CD8-positive, alpha-beta memory T cell (primary cell): ENCODE results near the gene NUDCD2. TPM values are rescaled to one million over a fixed set of nuclear protein-coding genes. Genes with fewer than 3 reads are reported as not detected.
A peak's percentile ranks its signal among the peaks of the same experiment; 100 is the strongest.

Source experiments
- CTCF ChIA-PET: fragments of 350-600 bp; sonication (Branson Sonifier 250); formaldehyde crosslinking; loops from one replicate; lab custom pipeline; 2021; ENCODE audit warnings: antibody characterized with exemption; lab: Charles Lee
- POLR2A ChIA-PET: fragments of 350-600 bp; sonication (Branson Sonifier 250); formaldehyde crosslinking; loops from one replicate; lab custom pipeline; 2021; ENCODE audit warnings: antibody characterized with exemption; lab: Charles Lee
- DNase-seq, 5 donors: peaks; one replicate each; pipeline versions ENCODE4 v3.0.0 to v3.0.0-alpha.2; 2020 to 2022; ENCODE audit warnings: mixed read lengths in 1 of 5
- H3K27ac ChIP-seq: one replicate; pipeline ENCODE4 v1.7.0; 2013; ENCODE audit warnings: low read depth, mild to moderate bottlenecking, low read length, moderate library complexity
- H3K27me3 ChIP-seq: 2 replicates; pipeline ENCODE4 v1.7.0; 2013; ENCODE audit warnings: low read length, mild to moderate bottlenecking; ENCODE audit not compliant: insufficient read depth, poor library complexity, severe bottlenecking
- H3K36me3 ChIP-seq: 2 replicates; pipeline ENCODE4 v1.7.0; 2013; ENCODE audit warnings: mild to moderate bottlenecking, low read length, moderate library complexity; ENCODE audit not compliant: insufficient read depth
- H3K4me1 ChIP-seq: 2 replicates; pipeline ENCODE4 v1.7.0; 2013; ENCODE audit warnings: mild to moderate bottlenecking, low read length, moderate library complexity; ENCODE audit not compliant: insufficient read depth
- H3K4me3 ChIP-seq: 2 replicates; pipeline ENCODE4 v1.7.0; 2013; ENCODE audit warnings: mild to moderate bottlenecking, low read length
- H3K9me3 ChIP-seq: 2 replicates; pipeline ENCODE4 v1.7.0; 2013; ENCODE audit warnings: mild to moderate bottlenecking, low read length
- H3K27ac Mint-ChIP-seq, 8 donors: one replicate each; pipeline ENCODE4 v1.8.0; 2020 to 2021; ENCODE audit warnings: mixed read lengths in 8 of 8, mild to moderate bottlenecking in 6 of 8, inconsistent platforms in 3 of 8, moderate library complexity in 3 of 8
- H3K27me3 Mint-ChIP-seq, 2 donors: one replicate each; pipeline ENCODE4 v1.8.0; 2020 to 2021; ENCODE audit warnings: mixed read lengths in 2 of 2, mild to moderate bottlenecking in 1 of 2, moderate library complexity in 1 of 2
- H3K36me3 Mint-ChIP-seq, 3 donors: one replicate each; pipeline ENCODE4 v1.8.0; 2020 to 2021; ENCODE audit warnings: mixed read lengths in 3 of 3, inconsistent platforms in 1 of 3, mild to moderate bottlenecking in 1 of 3
- H3K4me1 Mint-ChIP-seq, 3 donors: one replicate each; pipeline ENCODE4 v1.8.0; 2020 to 2021; ENCODE audit warnings: mixed read lengths in 3 of 3, inconsistent platforms in 1 of 3, mild to moderate bottlenecking in 1 of 3
- H3K4me3 Mint-ChIP-seq, 7 donors: one replicate each; pipeline ENCODE4 v1.8.0; 2020 to 2021; ENCODE audit warnings: mixed read lengths in 7 of 7, mild to moderate bottlenecking in 6 of 7, moderate library complexity in 4 of 7, inconsistent platforms in 2 of 7
- H3K9me3 Mint-ChIP-seq, 5 donors: one replicate each; pipeline ENCODE4 v1.8.0; 2020 to 2022; ENCODE audit warnings: mixed read lengths in 5 of 5, mild to moderate bottlenecking in 3 of 5, moderate library complexity in 2 of 5, inconsistent platforms in 1 of 5
- polyA plus RNA-seq: library from polyadenylated mRNA; unstranded; fragments of 300-500 nt; fragmentation: Illumina TruSeq; gene quantifications from one replicate; pipeline ENCODE4 v1.2.3, GENCODE V29; 2021
- total RNA-seq, 2 experiments: library from RNA; stranded (reverse); gene quantifications; one replicate each; pipeline ENCODE4 v1.2.3, GENCODE V29; 2021

NUDCD2 gene
- total and polyA plus RNA-seq, 3 experiments from 2014 or later, result 31.3 to 52.5 (median 36.2) TPM

DNA sequence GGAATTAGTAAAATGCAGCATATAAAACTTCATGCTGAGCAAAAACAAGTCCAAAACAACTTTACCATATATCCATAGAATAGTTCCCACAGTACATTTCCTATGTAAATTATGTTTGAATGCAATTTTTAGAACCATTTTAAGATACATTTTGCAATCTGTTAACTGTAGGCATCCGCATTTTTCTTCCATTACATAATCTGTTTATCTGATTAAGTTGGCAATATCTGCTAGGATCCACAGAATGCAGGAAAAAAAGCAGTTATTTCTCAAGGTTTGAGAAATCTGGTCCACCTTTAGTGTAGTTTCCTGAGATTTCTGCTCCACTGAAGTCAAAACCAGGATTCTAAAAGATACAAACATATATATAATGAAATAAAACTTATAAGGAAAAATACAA is 6.2 kb downstream of the NUDCD2 start:
- H3K27me3 Mint-ChIP-seq, result no peaks in the 10 kb centered on the region
- H3K4me1 Mint-ChIP-seq, result peaks cover 15 to 37% (median 36%) of the 10 kb centered on the region in 3 donors
- DNase-seq, result no peak
- no peak overlapping the region for H3K4me3 ChIP-seq
- no peaks in the 10 kb centered on the region for H3K27me3 ChIP-seq
- CTCF ChIA-PET, result no interaction called here
- H3K27ac Mint-ChIP-seq, result no peak overlapping the region
- peaks cover 4 to 52% (median 13%) of the 10 kb centered on the region in 3 donors for H3K36me3 Mint-ChIP-seq
- H3K4me1 ChIP-seq, result peaks cover 4% of the 10 kb centered on the region
- no peak overlapping the region for H3K27ac ChIP-seq
- POLR2A ChIA-PET, result no interaction called here
- no peaks in the 10 kb centered on the region for H3K9me3 Mint-ChIP-seq
- H3K4me3 Mint-ChIP-seq, result no peak overlapping the region
- peaks cover 4% of the 10 kb centered on the region for H3K36me3 ChIP-seq
- H3K9me3 ChIP-seq, result no peaks in the 10 kb centered on the region

DNA sequence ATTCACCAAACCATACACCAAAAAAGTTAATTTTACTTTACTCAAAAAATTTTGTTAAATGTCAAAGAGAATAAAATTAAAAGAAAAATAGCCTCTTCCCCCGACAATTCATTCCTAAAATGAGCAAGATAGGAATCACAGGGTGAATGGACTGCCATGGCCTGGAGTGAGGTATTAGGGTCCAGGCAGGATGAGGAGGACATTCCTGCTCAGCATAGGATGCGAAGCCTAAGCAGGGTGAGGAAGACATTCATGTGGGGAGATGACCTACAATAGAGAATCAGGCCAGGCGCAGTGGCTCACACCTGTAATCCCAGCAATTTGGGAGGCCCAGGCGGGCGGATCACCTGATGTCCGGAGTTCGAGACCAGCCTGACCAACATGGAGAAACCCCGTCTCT is 8.4 kb downstream of the NUDCD2 start:
- H3K4me1 ChIP-seq, result no peaks in the 10 kb centered on the region
- Mint-ChIP-seq H3K4me1 (peaks cover 9 to 36% (median 20%) of the 10 kb centered on the region in 3 donors), H3K27me3 (no peaks in the 10 kb centered on the region), H3K27ac (peak overlapping the region in 2 of 8 donors; percentile 1 to 17), H3K9me3 (no peaks in the 10 kb centered on the region), H3K36me3 (peaks cover 4 to 68% (median 21%) of the 10 kb centered on the region in 3 donors), H3K4me3 (no peak overlapping the region)
- peaks cover 8% of the 10 kb centered on the region for H3K36me3 ChIP-seq
- ChIA-PET POLR2A (no interaction called here), CTCF (no interaction called here)
- H3K27me3 ChIP-seq, result no peaks in the 10 kb centered on the region
- H3K4me3 ChIP-seq, result no peak overlapping the region
- H3K9me3 ChIP-seq, result no peaks in the 10 kb centered on the region
- H3K27ac ChIP-seq, result no peak overlapping the region
- no peak for DNase-seq

DNA sequence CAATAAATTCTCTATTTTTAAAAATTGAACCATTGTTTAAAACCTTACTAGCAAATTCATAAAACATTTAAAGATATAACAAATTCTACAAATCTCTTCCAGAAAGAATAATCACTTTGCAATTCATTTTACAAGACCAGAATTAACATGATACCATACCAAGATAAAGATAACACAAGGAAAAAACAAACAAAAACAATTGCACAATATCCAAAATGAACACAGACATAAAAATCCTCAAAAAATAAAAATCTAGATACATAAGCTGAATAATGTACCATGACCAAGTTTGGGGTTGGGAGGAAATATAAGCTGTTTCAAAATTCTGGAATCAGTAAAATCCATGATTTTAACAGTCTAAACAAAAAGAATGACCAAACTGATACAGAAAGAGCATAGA is 11.4 kb downstream of the NUDCD2 start:
- peaks cover 17% of the 10 kb centered on the region for H3K36me3 ChIP-seq
- Mint-ChIP-seq H3K4me3 (no peak overlapping the region), H3K27me3 (no peaks in the 10 kb centered on the region), H3K4me1 (peaks cover 2 to 18% (median 14%) of the 10 kb centered on the region in 3 donors), H3K9me3 (no peaks in the 10 kb centered on the region), H3K27ac (peak overlapping the region in 7 of 8 donors; percentile 14 to 52 (median 23)), H3K36me3 (peaks cover 0 to 70% (median 16%) of the 10 kb centered on the region in 3 donors)
- H3K27ac ChIP-seq, result no peak overlapping the region
- no peak for DNase-seq
- ChIA-PET POLR2A (no interaction called here), CTCF (interaction anchor here (0.9 to 1.5 kb wide), 2 partner anchors 11 to 12 kb away, joined by 3 read pairs; partner anchors contain the start of genes CCNG1 and HMMR)
- no peak overlapping the region for H3K4me3 ChIP-seq
- no peaks in the 10 kb centered on the region for H3K27me3 ChIP-seq
- H3K4me1 ChIP-seq, result no peaks in the 10 kb centered on the region
- no peaks in the 10 kb centered on the region for H3K9me3 ChIP-seq

DNA sequence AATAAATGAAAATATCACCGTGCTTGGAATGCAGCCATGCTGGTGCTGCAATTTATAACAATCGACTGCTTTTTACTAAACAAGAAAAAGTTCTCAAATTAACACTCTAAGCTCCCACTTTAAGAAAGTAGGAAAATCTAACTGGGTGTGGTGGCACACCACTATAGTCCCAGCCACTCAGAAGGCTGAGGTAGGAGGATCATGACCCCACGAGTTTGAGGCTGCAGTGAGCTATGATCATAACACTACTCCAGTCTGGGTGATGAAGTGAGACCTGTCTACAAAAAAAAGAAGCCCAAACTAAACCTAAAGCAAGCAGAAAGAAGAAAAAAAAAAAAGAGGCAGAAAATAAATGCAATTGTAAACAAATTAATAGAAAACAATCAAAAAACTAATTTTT is 12.0 kb downstream of the NUDCD2 start:
- no peak for DNase-seq
- Histone ChIP-seq H3K36me3 (peaks cover 20% of the 10 kb centered on the region), H3K27ac (no peak overlapping the region), H3K4me3 (no peak overlapping the region), H3K27me3 (no peaks in the 10 kb centered on the region), H3K4me1 (no peaks in the 10 kb centered on the region), H3K9me3 (no peaks in the 10 kb centered on the region)
- Mint-ChIP-seq H3K4me3 (no peak overlapping the region), H3K9me3 (no peaks in the 10 kb centered on the region), H3K27me3 (no peaks in the 10 kb centered on the region), H3K36me3 (peaks cover 0 to 74% (median 16%) of the 10 kb centered on the region in 3 donors), H3K27ac (peak overlapping the region in 3 of 8 donors; percentile 23 to 83 (median 52)), H3K4me1 (peaks cover 2 to 18% (median 16%) of the 10 kb centered on the region in 3 donors)
- ChIA-PET CTCF (interaction anchor here (0.8 kb wide), 1 partner anchor 57 kb away, joined by 3 read pairs; no protein-coding TSS in a partner anchor), POLR2A (no interaction called here)

DNA sequence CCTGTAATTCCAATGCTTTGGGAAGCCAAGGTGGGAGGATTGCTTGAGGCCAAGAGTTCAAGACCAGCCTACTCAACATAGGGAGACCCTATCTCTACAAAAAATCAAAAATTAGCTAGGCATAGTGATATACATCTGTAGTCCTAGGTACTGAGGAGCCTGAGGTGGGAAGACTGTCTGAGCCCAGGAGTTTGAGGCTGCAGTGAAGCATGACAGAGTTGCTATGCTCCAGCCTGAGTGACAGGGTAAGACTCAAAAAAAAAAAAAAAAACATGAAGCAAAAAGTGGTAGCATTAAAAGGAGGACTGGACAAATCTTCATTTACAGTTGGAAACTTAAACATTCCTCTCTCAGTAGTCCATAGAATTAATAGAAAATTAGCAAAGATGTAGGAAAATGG is 12.7 kb downstream of the NUDCD2 start:
- H3K4me1 ChIP-seq, result no peaks in the 10 kb centered on the region
- H3K9me3 ChIP-seq, result no peaks in the 10 kb centered on the region
- POLR2A ChIA-PET, result no interaction called here
- no peak overlapping the region for H3K27ac ChIP-seq
- CTCF ChIA-PET, result interaction anchor here (0.8 kb wide), 1 partner anchor 57 kb away, joined by 3 read pairs; no protein-coding TSS in a partner anchor
- H3K27me3 ChIP-seq, result no peaks in the 10 kb centered on the region
- H3K4me3 Mint-ChIP-seq, result no peak overlapping the region
- peaks cover 2 to 22% (median 16%) of the 10 kb centered on the region in 3 donors for H3K4me1 Mint-ChIP-seq
- H3K9me3 Mint-ChIP-seq, result no peaks in the 10 kb centered on the region
- DNase-seq, result no peak
- peaks cover 20% of the 10 kb centered on the region for H3K36me3 ChIP-seq
- peaks cover 0 to 75% (median 15%) of the 10 kb centered on the region in 3 donors for H3K36me3 Mint-ChIP-seq
- H3K4me3 ChIP-seq, result no peak overlapping the region
- peak overlapping the region in 3 of 8 donors; percentile 18 to 72 (median 71) for H3K27ac Mint-ChIP-seq
- no peaks in the 10 kb centered on the region for H3K27me3 Mint-ChIP-seq

GRCh38 chr5:163445345-163445744 is 14.6 kb downstream of the NUDCD2 start:
- no peak overlapping the region for H3K4me3 ChIP-seq
- H3K27ac ChIP-seq, result no peak overlapping the region
- Mint-ChIP-seq H3K27me3 (no peaks in the 10 kb centered on the region), H3K4me3 (no peak overlapping the region), H3K4me1 (peaks cover 11 to 37% (median 29%) of the 10 kb centered on the region in 3 donors), H3K36me3 (peaks cover 0 to 82% (median 20%) of the 10 kb centered on the region in 3 donors), H3K9me3 (no peaks in the 10 kb centered on the region), H3K27ac (no peak overlapping the region)
- no peaks in the 10 kb centered on the region for H3K27me3 ChIP-seq
- H3K4me1 ChIP-seq, result peaks cover 5% of the 10 kb centered on the region
- no peak for DNase-seq
- POLR2A ChIA-PET, result no interaction called here
- CTCF ChIA-PET, result no interaction called here
- H3K36me3 ChIP-seq, result peaks cover 20% of the 10 kb centered on the region
- H3K9me3 ChIP-seq, result no peaks in the 10 kb centered on the region

- H3K27me3 Mint-ChIP-seq, result no peaks in the 10 kb centered on the region
- H3K9me3 Mint-ChIP-seq, result no peaks in the 10 kb centered on the region
- peaks cover 10% of the 10 kb centered on the region for H3K4me1 ChIP-seq
- H3K4me3 ChIP-seq, result no peak overlapping the region
- no peaks in the 10 kb centered on the region for H3K9me3 ChIP-seq
- peaks cover 20% of the 10 kb centered on the region for H3K36me3 ChIP-seq
- peak overlapping the region in 1 of 7 donors; percentile 50 for H3K4me3 Mint-ChIP-seq
- H3K4me1 Mint-ChIP-seq, result peaks cover 18 to 45% (median 37%) of the 10 kb centered on the region in 3 donors
- ChIA-PET CTCF (interaction anchor here (2.7 kb wide), 1 partner anchor 15 kb away, joined by 7 read pairs; the partner anchor contains the start of genes HMMR and NUDCD2), POLR2A (no interaction called here)
- peak overlapping the region in 2 of 8 donors; percentile 54 to 73 for H3K27ac Mint-ChIP-seq
- no peak for DNase-seq
- H3K27ac ChIP-seq, result no peak overlapping the region
- no peaks in the 10 kb centered on the region for H3K27me3 ChIP-seq
- peaks cover 0 to 85% (median 20%) of the 10 kb centered on the region in 3 donors for H3K36me3 Mint-ChIP-seq
These were observed 15.4 kb downstream of the NUDCD2 start for GRCh38 chr5:163444526-163444925.

DNA sequence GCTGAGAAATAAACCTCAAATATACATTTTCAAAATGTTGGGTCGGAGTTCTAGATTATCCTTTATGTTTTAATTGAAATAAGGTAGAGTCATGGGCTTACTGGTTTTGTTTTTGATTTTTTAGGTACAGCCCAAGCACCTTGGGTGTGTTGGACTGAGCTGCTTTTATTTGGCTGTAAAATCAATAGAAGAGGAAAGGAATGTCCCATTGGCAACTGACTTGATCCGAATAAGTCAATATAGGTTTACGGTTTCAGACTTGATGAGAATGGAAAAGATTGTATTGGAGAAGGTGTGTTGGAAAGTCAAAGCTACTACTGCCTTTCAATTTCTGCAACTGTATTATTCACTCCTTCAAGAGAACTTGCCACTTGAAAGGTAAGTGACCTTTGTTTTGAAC is 18.9 kb downstream of the NUDCD2 start:
- H3K36me3 ChIP-seq, result peaks cover 12% of the 10 kb centered on the region
- ChIA-PET POLR2A (interaction anchor here (1.2 kb wide), 1 partner anchor 19 kb away, joined by 3 read pairs; the partner anchor contains the start of gene NUDCD2), CTCF (interaction anchor here (0.7 to 1.8 kb wide), 3 partner anchors 18 to 19 kb away, joined by 3 to 6 read pairs (median 3); partner anchors contain the start of genes HMMR and NUDCD2)
- no peaks in the 10 kb centered on the region for H3K9me3 Mint-ChIP-seq
- no peaks in the 10 kb centered on the region for H3K27me3 ChIP-seq
- no peaks in the 10 kb centered on the region for H3K27me3 Mint-ChIP-seq
- peak overlapping the region in 7 of 8 donors; percentile 4 to 62 (median 24) for H3K27ac Mint-ChIP-seq
- H3K36me3 Mint-ChIP-seq, result peaks cover 0 to 62% (median 7%) of the 10 kb centered on the region in 3 donors
- H3K27ac ChIP-seq, result no peak overlapping the region
- peaks cover 32% of the 10 kb centered on the region for H3K4me1 ChIP-seq
- H3K9me3 ChIP-seq, result no peaks in the 10 kb centered on the region
- no peak for DNase-seq
- H3K4me3 ChIP-seq, result no peak overlapping the region
- peaks cover 44 to 63% (median 55%) of the 10 kb centered on the region in 3 donors for H3K4me1 Mint-ChIP-seq
- H3K4me3 Mint-ChIP-seq, result peak overlapping the region in 1 of 7 donors; percentile 18
